T-helper 2 cell treated with Interferon-gamma antibody and Interleukin-4, amounts not matched to agents 100 ng/mL and 5 ng/mL, for 36 hours (primary cell): ENCODE results near the gene MATK. TPM values are rescaled to one million over a fixed set of nuclear protein-coding genes. Genes with fewer than 3 reads are reported as not detected.

Experiments
- total RNA-seq: library from RNA; stranded (reverse); gene quantifications from 2 replicates; pipeline ENCODE4 v1.2.3, GENCODE V29; 2022

Gene MATK
- total RNA-seq, 1 donor from 2014 or later: 16.4 TPM

Other genes starting within 250 kb of the MATK start
- 4.5 TPM in 2 replicates for gene TEKTIP1, start 247.2 kb downstream of the MATK start, total RNA-seq
- 66.6 and 71.2 TPM in 2 replicates for gene MFSD12, start 228.8 kb downstream of the MATK start, total RNA-seq
- gene HMG20B, start 213.4 kb downstream of the MATK start, total RNA-seq: 38.7 and 41.0 TPM in 2 replicates
- gene GIPC3, start 200.9 kb downstream of the MATK start, total RNA-seq: 0.41 and 0.48 TPM in 2 replicates
- gene TBXA2R, start 179.5 kb downstream of the MATK start, total RNA-seq: 0.52 and 0.93 TPM in 2 replicates
- gene CACTIN, start 159.6 kb downstream of the MATK start, total RNA-seq: 32.6 and 34.8 TPM in 2 replicates
- 15.6 TPM in 2 replicates for gene PIP5K1C, start 85.9 kb downstream of the MATK start, total RNA-seq
- gene TJP3, start 78.0 kb downstream of the MATK start, total RNA-seq: 1.0 and 1.2 TPM in 2 replicates
- gene APBA3, start 24.7 kb downstream of the MATK start, total RNA-seq: 40.5 and 42.3 TPM in 2 replicates
- gene MRPL54, start 23.7 kb downstream of the MATK start, total RNA-seq: 100 and 105 TPM in 2 replicates
- gene RAX2, start 14.2 kb downstream of the MATK start, total RNA-seq: not detected in 2 replicates
- gene ZFR2, start 82.7 kb upstream of the MATK start, total RNA-seq: 0.25 and 0.30 TPM in 2 replicates
- not detected in 2 replicates for gene ATCAY, start 94.3 kb upstream of the MATK start, total RNA-seq
- not detected in 2 replicates for gene NMRK2, start 146.7 kb upstream of the MATK start, total RNA-seq
- 34.3 and 35.2 TPM in 2 replicates for gene DAPK3, start 184.7 kb upstream of the MATK start, total RNA-seq
- gene EEF2, start 199.1 kb upstream of the MATK start, total RNA-seq: 1,722 and 1,742 TPM in 2 replicates
- 29.8 and 34.4 TPM in 2 replicates for gene PIAS4, start 221.4 kb upstream of the MATK start, total RNA-seq